Measurements from ENCODE around the gene CALB2. TPM values are rescaled to one million over a fixed set of nuclear protein-coding genes. Genes with fewer than 3 reads are reported as not detected.

Gene CALB2
- total and polyA plus RNA-seq, 2 of the 8 experiments (the other 6 are each of a cell fraction or from before 2014, with no cell fraction given) = 1.9 to 2.6 TPM

- ChIA-PET CTCF (ENCODE audit: partially characterized antibody) (interaction anchor here (0.8 to 3.2 kb wide), 9 partner anchors 8 to 136 kb away, joined by 3 to 33 read pairs (median 4); no protein-coding TSS in a partner anchor), POLR2A (ENCODE audit: partially characterized antibody) (no interaction called here)
- Histone ChIP-seq H3K4me2 (ENCODE audit: insufficient read depth in 1 of 2, low read depth in 2 of 2, low read length in 2 of 2) (no peak overlapping the region), H3K79me1 (ENCODE audit: low read depth, low read length) (no peaks in the 10 kb centered on the region), H4K8ac (ENCODE audit: extremely low read depth, insufficient read depth, low read length) (no peak overlapping the region), H4K5ac (ENCODE audit: insufficient read length, low read depth, low read length) (no peak overlapping the region), H3K4ac (replicated peaks; ENCODE audit: insufficient read length, low read depth, low read length) (no peak overlapping the region), H3K14ac (ENCODE audit: insufficient read length) (no peak overlapping the region), H3K79me2 (ENCODE audit: control insufficient read depth in 1 of 2, insufficient read depth in 2 of 2, low read length in 2 of 2) (no peaks in the 10 kb centered on the region), H3K18ac (ENCODE audit: extremely low read depth, low read length) (no peak overlapping the region), H2BK12ac (ENCODE audit: low read depth, low read length) (no peak overlapping the region), H3K27ac (ENCODE audit: low read depth, low read length) (no peak overlapping the region), H3K23ac (ENCODE audit: insufficient read length) (no peak overlapping the region), H4K20me1 (replicated peaks in 1 of 2; ENCODE audit: control insufficient read depth in 1 of 2, insufficient read depth in 2 of 2, low read length in 2 of 2) (no peaks in the 10 kb centered on the region), H3K9ac (replicated peaks in 1 of 4; ENCODE audit: extremely low read depth in 1 of 4, low read depth in 3 of 4, low read length in 3 of 4) (no peak overlapping the region), H2BK15ac (ENCODE audit: low read length) (no peak overlapping the region), H2BK5ac (ENCODE audit: low read depth, low read length) (no peak overlapping the region), H4K91ac (replicated peaks; ENCODE audit: insufficient read length, low read length) (no peak overlapping the region), H2BK20ac (ENCODE audit: low read length) (no peak overlapping the region), H3K56ac (replicated peaks; ENCODE audit: insufficient read length, low read depth, low read length) (no peak overlapping the region), H3K4me1 (replicated peaks in 1 of 4; ENCODE audit: control insufficient read depth in 3 of 4, insufficient read depth in 4 of 4, low read length in 3 of 4) (no peaks in the 10 kb centered on the region; a peak in 1 of 7 replicates), H3K9me3 (ENCODE audit: insufficient read depth in 2 of 2, low read depth in 1 of 2, low read length in 1 of 2) (no peaks in the 10 kb centered on the region), H2AK5ac (ENCODE audit: low read depth, low read length) (no peak overlapping the region), H3K4me3 (ENCODE audit: extremely low read depth in 1 of 4, insufficient read depth in 2 of 4, low read depth in 3 of 4, low read length in 4 of 4) (no peak overlapping the region), H3K23me2 (ENCODE audit: low read depth, low read length) (no peaks in the 10 kb centered on the region), H3K36me3 (ENCODE audit: control insufficient read depth in 2 of 4, insufficient read depth in 4 of 4, low read length in 3 of 4) (no peaks in the 10 kb centered on the region), H2BK120ac (replicated peaks; ENCODE audit: low read depth, low read length) (no peak overlapping the region), H2AFZ (ENCODE audit: low read length) (no peak overlapping the region), H3K27me3 (replicated peaks in 1 of 4; ENCODE audit: control insufficient read depth in 3 of 4, extremely low read depth in 1 of 4, insufficient read depth in 3 of 4, low read length in 3 of 4) (peaks cover 0 to 9% (median 5%) of the 10 kb centered on the region in 4 experiments; a peak in 4 of 7 replicates)
- no peak for DNase-seq (ENCODE audit: low read depth in 1 of 2, low spot score in 2 of 2)
- FAIRE-seq = no peak
- WGBS, 2 experiments (ENCODE audit: extremely low coverage in 1 of 2, insufficient coverage in 1 of 2, insufficient read length in 1 of 2, insufficient replicate concordance in 2 of 2, low coverage in 1 of 2, low lambda C conversion rate in 2 of 2, missing lambda C conversion rate in 1 of 2) = 90% methylated on average over 9 of the region's 9 CpGs; no CpG with 5 or more reads in 1 of the 2 experiments
- TF ChIP-seq SAP30 (IDR thresholded peaks at IDR 0.05; ENCODE audit: insufficient read depth, insufficient replicate concordance, low read length) (no peak), RBBP5 (IDR thresholded peaks at IDR 0.05; ENCODE audit: borderline replicate concordance, low read depth, low read length) (no peak), CEBPB (IDR thresholded peaks at IDR 0.05; ENCODE audit: low read depth, low read length) (no peak), ATF2 (IDR thresholded peaks at IDR 0.05; ENCODE audit: low read length) (no peak), JUN (IDR thresholded peaks at IDR 0.05; ENCODE audit: low read depth, low read length) (no peak), CTBP2 (IDR thresholded peaks at IDR 0.05; ENCODE audit: borderline replicate concordance, insufficient read depth, insufficient read length, low read length) (no peak), CBX5 (IDR thresholded peaks at IDR 0.05; ENCODE audit: low read depth, low read length) (no peak), TEAD4 (IDR thresholded peaks at IDR 0.05; ENCODE audit: low read depth, low read length) (no peak), NRF1 (IDR thresholded peaks at IDR 0.05; ENCODE audit: low read depth, low read length) (no peak), BRCA1 (IDR thresholded peaks at IDR 0.05; ENCODE audit: low read depth, low read length) (no peak), PHF8 (conservative IDR thresholded peaks at IDR 0.05; ENCODE audit: low read depth, low read length) (no peak), MAX (IDR thresholded peaks at IDR 0.05) (no peak)
Measured at GRCh38 chr16:71364133-71364681, 5.7 kb downstream of the CALB2 start.

Data from H1 (cell line).